ENCODE measurements around the gene TNFSF8. TPM values are rescaled to one million over a fixed set of nuclear protein-coding genes. Genes with fewer than 3 reads are reported as not detected.

TNFSF8 gene
- total RNA-seq, 3 donors from 2014 or later, result 1.0 to 1.3 (median 1.0) TPM

DNA sequence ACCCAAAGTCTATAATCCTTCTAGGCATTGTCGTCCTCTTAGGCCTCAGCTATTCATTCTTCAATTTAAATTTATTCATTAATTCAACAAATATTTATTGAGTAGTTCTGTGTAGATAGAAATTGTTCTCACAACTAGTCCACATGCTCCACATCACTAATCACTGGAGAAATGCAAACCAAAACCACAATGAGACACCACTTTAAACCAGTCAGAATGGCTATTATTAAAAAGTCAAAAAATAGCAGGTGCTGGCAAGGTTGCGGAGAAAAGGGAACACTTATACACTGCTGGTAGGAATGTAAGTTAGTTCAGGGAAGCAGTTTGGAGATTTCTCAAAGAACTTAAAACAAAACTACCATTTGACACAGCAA, 73.5 kb downstream of the TNFSF8 start:
- Histone ChIP-seq H3K4me1 (ENCODE audit: low read depth) (peaks cover 14% of the 10 kb centered on the region), H3K4me3 (no peak overlapping the region), H3K36me3 (ENCODE audit: low read depth) (no peaks in the 10 kb centered on the region), H3K9me3 (no peaks in the 10 kb centered on the region)
- no peak for ATAC-seq
- TF ChIP-seq, protein P1, sequence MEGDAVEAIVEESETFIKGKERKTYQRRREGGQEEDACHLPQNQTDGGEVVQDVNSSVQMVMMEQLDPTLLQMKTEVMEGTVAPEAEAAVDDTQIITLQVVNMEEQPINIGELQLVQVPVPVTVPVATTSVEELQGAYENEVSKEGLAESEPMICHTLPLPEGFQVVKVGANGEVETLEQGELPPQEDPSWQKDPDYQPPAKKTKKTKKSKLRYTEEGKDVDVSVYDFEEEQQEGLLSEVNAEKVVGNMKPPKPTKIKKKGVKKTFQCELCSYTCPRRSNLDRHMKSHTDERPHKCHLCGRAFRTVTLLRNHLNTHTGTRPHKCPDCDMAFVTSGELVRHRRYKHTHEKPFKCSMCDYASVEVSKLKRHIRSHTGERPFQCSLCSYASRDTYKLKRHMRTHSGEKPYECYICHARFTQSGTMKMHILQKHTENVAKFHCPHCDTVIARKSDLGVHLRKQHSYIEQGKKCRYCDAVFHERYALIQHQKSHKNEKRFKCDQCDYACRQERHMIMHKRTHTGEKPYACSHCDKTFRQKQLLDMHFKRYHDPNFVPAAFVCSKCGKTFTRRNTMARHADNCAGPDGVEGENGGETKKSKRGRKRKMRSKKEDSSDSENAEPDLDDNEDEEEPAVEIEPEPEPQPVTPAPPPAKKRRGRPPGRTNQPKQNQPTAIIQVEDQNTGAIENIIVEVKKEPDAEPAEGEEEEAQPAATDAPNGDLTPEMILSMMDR (IDR thresholded peaks at IDR 0.05), result no peak
- DNase-seq, result no peak
- intact Hi-C loops (cut with DNase I, micrococcal nuclease), result no loop called here

- ATAC-seq, result no peak
Measured at GRCh38 chr9:114856215-114856941, 74.0 kb downstream of the TNFSF8 start.

GRCh38 chr9:114855488-114855887, 74.9 kb downstream of the TNFSF8 start:
- Histone ChIP-seq H3K4me1 (ENCODE audit: low read depth) (peaks cover 15% of the 10 kb centered on the region), H3K4me3 (no peak overlapping the region), H3K9me3 (no peaks in the 10 kb centered on the region), H3K36me3 (ENCODE audit: low read depth) (no peaks in the 10 kb centered on the region)
- intact Hi-C loops (cut with DNase I, micrococcal nuclease), result no loop called here
- DNase-seq, result no peak
- ATAC-seq, result no peak
- TF ChIP-seq, protein P1 (IDR thresholded peaks at IDR 0.05), result no peak

More at GRCh38 chr9:114856215-114856941, 74.0 kb downstream of the TNFSF8 start:
- no peak overlapping the region for H3K4me3 ChIP-seq
- H3K36me3 ChIP-seq (ENCODE audit: low read depth), result no peaks in the 10 kb centered on the region
- TF ChIP-seq, protein P1 (IDR thresholded peaks at IDR 0.05), result no peak
- intact Hi-C loops (cut with DNase I, micrococcal nuclease), result no loop called here
- no peaks in the 10 kb centered on the region for H3K9me3 ChIP-seq
- peaks cover 15% of the 10 kb centered on the region for H3K4me1 ChIP-seq (ENCODE audit: low read depth)
- DNase-seq, result no peak

DNA sequence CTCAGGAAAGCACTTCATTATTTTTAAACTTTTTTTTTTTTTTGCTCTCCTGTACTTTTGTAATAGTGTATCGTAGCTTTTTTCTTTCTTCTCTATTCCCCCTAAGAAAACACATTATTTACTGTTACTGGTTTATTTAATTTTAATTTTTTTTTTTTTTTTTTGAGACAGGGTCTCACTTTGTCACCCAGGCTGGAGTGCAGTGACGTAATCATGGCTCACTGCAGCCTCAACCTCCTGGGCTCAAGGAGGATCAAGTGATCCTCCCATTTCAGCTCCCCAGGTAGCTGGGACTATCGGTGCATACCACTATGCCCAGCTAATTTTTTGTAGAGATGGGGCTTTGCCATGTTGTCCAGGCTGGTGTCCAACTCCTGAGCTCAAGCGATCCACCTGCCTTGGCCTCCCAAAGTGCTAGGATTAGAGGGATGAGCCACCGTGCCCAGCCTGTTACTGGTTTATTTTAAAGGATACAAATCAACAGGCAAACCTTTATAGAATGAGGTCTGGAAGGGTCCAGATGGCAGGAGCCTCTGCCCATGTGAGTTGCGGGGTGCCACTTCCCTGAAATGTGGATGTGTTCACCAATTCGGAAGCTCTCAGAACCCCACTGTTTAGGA, 75.5 kb downstream of the TNFSF8 start:
- Histone ChIP-seq H3K36me3 (ENCODE audit: low read depth) (no peaks in the 10 kb centered on the region), H3K4me1 (ENCODE audit: low read depth) (peaks cover 15% of the 10 kb centered on the region), H3K9me3 (no peaks in the 10 kb centered on the region), H3K4me3 (no peak overlapping the region)
- no peak for ATAC-seq
- intact Hi-C loops (cut with DNase I, micrococcal nuclease), result no loop called here
- TF ChIP-seq, protein P1 (IDR thresholded peaks at IDR 0.05), result no peak
- no peak for DNase-seq

GRCh38 chr9:114853071-114853855, 77.1 kb downstream of the TNFSF8 start:
- Histone ChIP-seq H3K36me3 (ENCODE audit: low read depth) (no peaks in the 10 kb centered on the region), H3K9me3 (no peaks in the 10 kb centered on the region), H3K4me3 (no peak overlapping the region), H3K4me1 (ENCODE audit: low read depth) (peaks cover 15% of the 10 kb centered on the region)
- DNase-seq, result peak in 1 of 3 donors; percentile 38
- TF ChIP-seq, protein P1 (IDR thresholded peaks at IDR 0.05), result no peak
- peak; percentile 81 for ATAC-seq
- intact Hi-C loops (cut with DNase I, micrococcal nuclease), result no loop called here
